Loucy (cell line): ENCODE measurements around the gene SLBP.

Experiments
- H2AFZ ChIP-seq: fragments of 200-600 bp; sonication (generic); 2 replicates; pipeline ENCODE4 v1.6.0; 2016; ENCODE audit warnings: antibody characterized with exemption, mild to moderate bottlenecking, low read length, moderate library complexity
- H3F3A ChIP-seq: fragments of 200-600 bp; 2 replicates; pipeline ENCODE4 v1.6.0; 2016; ENCODE audit warnings: antibody characterized with exemption, low read depth, mild to moderate bottlenecking
- H3K27me3 ChIP-seq: fragments of 200-600 bp; sonication (generic); 2 replicates; pipeline ENCODE4 v1.6.1; 2014; ENCODE audit warnings: low read length, mild to moderate bottlenecking; ENCODE audit not compliant: insufficient read depth, poor library complexity, severe bottlenecking
- H3K36me3 ChIP-seq: fragments of 200-600 bp; sonication (generic); 2 replicates; pipeline ENCODE4 v1.6.1; 2016; ENCODE audit warnings: low read length; ENCODE audit not compliant: insufficient read depth
- H3K4me1 ChIP-seq: fragments of 200-600 bp; sonication (generic); 2 replicates; pipeline ENCODE4 v1.5.1; 2014; ENCODE audit warnings: low read length, mild to moderate bottlenecking; ENCODE audit not compliant: insufficient read depth, poor library complexity, severe bottlenecking
- H3K4me2 ChIP-seq: fragments of 200-600 bp; sonication (generic); 2 replicates; pipeline ENCODE4 v1.6.0; 2014; ENCODE audit warnings: antibody characterized with exemption, low read length, low read depth, mild to moderate bottlenecking; ENCODE audit not compliant: poor library complexity, severe bottlenecking
- H3K4me3 ChIP-seq: fragments of 200-600 bp; sonication (generic); 2 replicates; pipeline ENCODE4 v1.5.1; 2014; ENCODE audit warnings: low read length, mild to moderate bottlenecking, mixed read lengths; ENCODE audit not compliant: poor library complexity, severe bottlenecking
- H3K79me2 ChIP-seq: fragments of 200-600 bp; sonication (generic); 2 replicates; pipeline ENCODE4 v1.6.1; 2014; ENCODE audit warnings: low read length; ENCODE audit not compliant: insufficient read depth
- H3K9ac ChIP-seq: fragments of 200-600 bp; sonication (generic); 2 replicates; pipeline ENCODE4 v1.6.0; 2014; ENCODE audit warnings: mild to moderate bottlenecking, low read depth, low read length, moderate library complexity; ENCODE audit not compliant: poor library complexity, severe bottlenecking
- H3K9me2 ChIP-seq: fragments of 200-600 bp; sonication (generic); replicated peaks from 2 replicates; pipeline ENCODE4 v1.6.1; 2016; ENCODE audit warnings: low read depth, low read length, mixed read lengths
- H3K9me3 ChIP-seq: fragments of 200-600 bp; sonication (generic); 2 replicates; pipeline ENCODE4 v1.6.1; 2014; ENCODE audit warnings: mild to moderate bottlenecking, antibody characterized with exemption, low read length, low read depth; ENCODE audit not compliant: insufficient read depth
- H4K20me1 ChIP-seq: fragments of 200-600 bp; sonication (generic); 2 replicates; pipeline ENCODE4 v1.6.0; 2014; ENCODE audit warnings: antibody characterized with exemption, low read length, mild to moderate bottlenecking; ENCODE audit not compliant: insufficient read depth, poor library complexity, severe bottlenecking
- EZH2phosphoT487 ChIP-seq: fragments of 200-600 bp; IDR thresholded peaks from 2 replicates; pipeline ENCODE4 v1.6.1; 2018; ENCODE audit warnings: antibody characterized with exemption, mild to moderate bottlenecking, moderate library complexity, borderline replicate concordance
- TF ChIP-seq, protein P1 (sequence below): fragments of 200-600 bp; sonication (generic); conservative IDR thresholded peaks from 2 replicates; pipeline ENCODE4 v1.5.1; 2014; ENCODE audit warnings: mild to moderate bottlenecking, antibody characterized with exemption, low read length

The SLBP gene

DNA sequence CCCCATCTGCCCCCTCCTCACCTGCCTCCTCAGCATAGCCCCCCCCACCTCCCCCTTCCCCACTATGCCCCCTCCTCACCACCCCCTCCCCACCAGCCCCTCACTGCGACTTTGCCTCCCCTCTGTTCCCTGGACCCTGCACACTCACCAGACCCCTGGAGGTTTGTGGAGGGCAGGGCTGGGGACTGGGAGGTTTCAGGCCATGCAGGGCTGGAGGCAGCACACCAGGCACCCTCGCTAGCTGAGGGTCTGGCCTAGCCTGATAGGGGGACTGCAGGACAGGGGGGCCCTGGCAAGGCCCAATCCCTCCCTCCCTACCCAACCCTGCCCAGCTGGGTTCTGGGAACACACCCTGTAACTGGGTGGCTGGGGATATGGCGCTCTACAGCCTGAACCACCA, 37.3 kb upstream of the SLBP start:
- H3K9me2 ChIP-seq: no peaks in the 10 kb centered on the region
- H3K9me3 ChIP-seq: no peaks in the 10 kb centered on the region
- H3K27me3 ChIP-seq: no peaks in the 10 kb centered on the region
- H3K9ac ChIP-seq: no peak overlapping the region
- H3K79me2 ChIP-seq: no peaks in the 10 kb centered on the region
- no peak overlapping the region for H2AFZ ChIP-seq
- TF ChIP-seq, protein P1, sequence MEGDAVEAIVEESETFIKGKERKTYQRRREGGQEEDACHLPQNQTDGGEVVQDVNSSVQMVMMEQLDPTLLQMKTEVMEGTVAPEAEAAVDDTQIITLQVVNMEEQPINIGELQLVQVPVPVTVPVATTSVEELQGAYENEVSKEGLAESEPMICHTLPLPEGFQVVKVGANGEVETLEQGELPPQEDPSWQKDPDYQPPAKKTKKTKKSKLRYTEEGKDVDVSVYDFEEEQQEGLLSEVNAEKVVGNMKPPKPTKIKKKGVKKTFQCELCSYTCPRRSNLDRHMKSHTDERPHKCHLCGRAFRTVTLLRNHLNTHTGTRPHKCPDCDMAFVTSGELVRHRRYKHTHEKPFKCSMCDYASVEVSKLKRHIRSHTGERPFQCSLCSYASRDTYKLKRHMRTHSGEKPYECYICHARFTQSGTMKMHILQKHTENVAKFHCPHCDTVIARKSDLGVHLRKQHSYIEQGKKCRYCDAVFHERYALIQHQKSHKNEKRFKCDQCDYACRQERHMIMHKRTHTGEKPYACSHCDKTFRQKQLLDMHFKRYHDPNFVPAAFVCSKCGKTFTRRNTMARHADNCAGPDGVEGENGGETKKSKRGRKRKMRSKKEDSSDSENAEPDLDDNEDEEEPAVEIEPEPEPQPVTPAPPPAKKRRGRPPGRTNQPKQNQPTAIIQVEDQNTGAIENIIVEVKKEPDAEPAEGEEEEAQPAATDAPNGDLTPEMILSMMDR: no peak
- no peak for TF ChIP-seq EZH2phosphoT487
- H4K20me1 ChIP-seq: no peaks in the 10 kb centered on the region
- peaks cover 4% of the 10 kb centered on the region for H3K4me1 ChIP-seq
- no peaks in the 10 kb centered on the region for H3F3A ChIP-seq
- no peak overlapping the region for H3K4me2 ChIP-seq
- peaks cover 8% of the 10 kb centered on the region; the same call in 1 of the 2 replicates for H3K36me3 ChIP-seq
- no peak overlapping the region for H3K4me3 ChIP-seq

DNA sequence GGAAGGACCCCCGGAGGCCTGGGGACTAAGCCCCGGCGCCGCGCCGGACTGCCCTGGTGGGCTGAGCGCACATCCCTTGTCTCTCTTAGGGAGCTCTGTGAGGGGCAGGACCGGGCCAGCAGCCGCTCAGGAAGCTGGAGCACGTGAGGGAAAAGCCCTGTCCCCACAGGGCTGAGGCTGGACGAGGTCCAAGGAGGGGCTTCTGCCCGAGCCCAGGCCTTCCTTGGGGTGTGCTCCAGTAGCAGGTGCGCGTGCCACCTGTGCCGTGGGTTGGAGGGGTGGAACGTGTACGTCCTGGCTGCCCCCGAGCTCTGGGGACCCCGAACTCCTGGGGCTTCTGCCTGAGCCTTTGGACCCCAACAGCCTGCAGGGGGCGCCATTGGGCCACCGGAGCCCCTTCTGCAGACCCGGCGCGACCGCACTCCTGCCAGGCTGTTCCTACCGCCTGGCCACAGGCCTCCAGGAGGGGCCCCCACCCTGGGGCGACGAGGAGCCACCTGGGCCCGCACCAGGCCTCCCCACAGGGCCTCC, 36.4 kb upstream of the SLBP start:
- no peaks in the 10 kb centered on the region for H4K20me1 ChIP-seq
- H3K9me2 ChIP-seq: no peaks in the 10 kb centered on the region
- H3K36me3 ChIP-seq: peaks cover 11% of the 10 kb centered on the region; the same call in 1 of the 2 replicates
- TF ChIP-seq, protein P1: peak; percentile 76
- no peak for TF ChIP-seq EZH2phosphoT487
- peak overlapping the region; percentile 31 for H3K4me3 ChIP-seq
- H3K9ac ChIP-seq: no peak overlapping the region
- H3F3A ChIP-seq: no peaks in the 10 kb centered on the region
- peak overlapping the region; percentile 30 for H3K4me2 ChIP-seq
- peak overlapping the region; percentile 51; the same call in 1 of the 2 replicates for H2AFZ ChIP-seq
- H3K4me1 ChIP-seq: peaks cover 4% of the 10 kb centered on the region
- H3K27me3 ChIP-seq: no peaks in the 10 kb centered on the region
- no peaks in the 10 kb centered on the region for H3K9me3 ChIP-seq
- no peaks in the 10 kb centered on the region for H3K79me2 ChIP-seq

DNA sequence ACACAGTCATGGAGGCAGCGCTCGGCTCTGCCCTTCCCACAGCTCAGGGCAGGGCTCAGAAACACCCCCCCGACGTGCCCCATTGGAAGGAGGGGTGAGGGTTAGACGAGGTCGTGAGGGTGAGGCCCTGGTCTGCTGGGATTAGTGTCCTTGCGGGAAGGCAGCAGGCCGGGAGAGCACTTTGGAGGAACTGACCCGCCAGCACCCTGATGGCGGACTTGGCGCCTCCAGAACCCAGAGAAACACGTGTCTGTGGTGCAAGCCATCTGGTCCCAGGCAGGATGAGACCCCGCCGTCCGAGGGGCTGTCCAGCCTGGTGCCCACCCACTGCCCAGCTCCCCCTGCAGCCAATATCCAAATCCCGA, 35.5 kb upstream of the SLBP start:
- H3K9me2 ChIP-seq: no peaks in the 10 kb centered on the region
- no peak overlapping the region for H2AFZ ChIP-seq
- H3K79me2 ChIP-seq: no peaks in the 10 kb centered on the region
- no peaks in the 10 kb centered on the region for H3K27me3 ChIP-seq
- TF ChIP-seq, protein P1: no peak
- no peak for TF ChIP-seq EZH2phosphoT487
- H3K4me3 ChIP-seq: no peak overlapping the region
- H4K20me1 ChIP-seq: no peaks in the 10 kb centered on the region
- H3K9ac ChIP-seq: no peak overlapping the region
- peaks cover 13% of the 10 kb centered on the region; the same call in 1 of the 2 replicates for H3K36me3 ChIP-seq
- no peaks in the 10 kb centered on the region for H3K9me3 ChIP-seq
- no peaks in the 10 kb centered on the region for H3F3A ChIP-seq
- H3K4me2 ChIP-seq: no peak overlapping the region
- peaks cover 4% of the 10 kb centered on the region for H3K4me1 ChIP-seq
